ENCODE results near the gene POLK. TPM values are rescaled to one million over a fixed set of nuclear protein-coding genes. Genes with fewer than 3 reads are reported as not detected.

POLK gene
- total and polyA plus RNA-seq, 2 donors (not counting 3 experiments of a cell fraction or from before 2014, with no cell fraction given) = 5.1 to 27.3 TPM

DNA sequence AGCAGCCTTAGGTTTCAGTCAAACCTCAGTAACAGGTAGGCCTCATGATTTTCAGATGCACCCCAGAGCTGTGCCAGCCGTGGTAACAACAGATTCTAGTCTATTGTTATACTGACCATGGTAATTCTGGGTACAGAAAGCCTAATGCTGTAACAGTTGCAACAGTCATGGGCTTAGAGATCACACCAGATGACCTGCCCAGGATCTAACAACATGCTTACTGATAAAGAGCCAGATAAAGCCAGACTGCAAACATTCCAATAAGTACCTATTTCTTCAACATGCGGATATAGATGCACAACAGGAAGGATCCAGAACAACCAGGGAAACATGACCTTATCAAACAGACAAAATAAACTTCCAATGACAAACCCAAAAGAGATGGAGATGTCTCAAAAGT is 43.1 kb upstream of the POLK start:
- Histone ChIP-seq H3K9me3 (replicated peaks; ENCODE audit: control insufficient read depth, insufficient read depth, low read length) (no peaks in the 10 kb centered on the region), H3K36me3 (ENCODE audit: control insufficient read depth in 2 of 2, extremely low read depth in 1 of 2, insufficient read depth in 2 of 2, low read length in 2 of 2) (no peaks in the 10 kb centered on the region), H4K20me1 (replicated peaks; ENCODE audit: control insufficient read depth, extremely low read depth, insufficient read depth, low read length) (peaks cover 5% of the 10 kb centered on the region), H3K79me2 (ENCODE audit: control insufficient read depth, insufficient read depth, low read length) (peaks cover 35% of the 10 kb centered on the region), H3K4me2 (ENCODE audit: insufficient read depth, low read length) (no peak overlapping the region), H3K9ac (replicated peaks; ENCODE audit: extremely low read depth, insufficient read depth, low read length) (no peak overlapping the region), H3K4me3 (replicated peaks in 1 of 3; ENCODE audit: insufficient read depth in 1 of 3, low read depth in 1 of 3, low read length in 3 of 3) (no peak overlapping the region), H3K27me3 (ENCODE audit: control insufficient read depth in 2 of 2, insufficient read depth in 2 of 2, low read length in 2 of 2) (no peaks in the 10 kb centered on the region), H2AFZ (ENCODE audit: low read depth, low read length) (no peak overlapping the region), H3K27ac (ENCODE audit: insufficient read depth, low read depth, low read length) (no peak overlapping the region), H3K4me1 (ENCODE audit: control insufficient read depth, extremely low read depth, insufficient read depth, low read length) (peaks cover 8% of the 10 kb centered on the region), H3K9me1 (replicated peaks; ENCODE audit: control insufficient read depth, extremely low read depth, insufficient read depth, low read length) (no peaks in the 10 kb centered on the region)
- ChIA-PET POLR2A (no interaction called here), CTCF (interaction anchor here (1.6 to 1.7 kb wide), 2 partner anchors 14 to 41 kb away, joined by 3 to 4 read pairs; no protein-coding TSS in a partner anchor)
- FAIRE-seq (no peak), DNase-seq (ENCODE audit: low read depth, low spot score) (no peak)
- BruUV-seq (replicated peaks) = no TSS peak
- no peak for TF ChIP-seq JUN (IDR thresholded peaks at IDR 0.05; ENCODE audit: borderline replicate concordance, insufficient read depth, insufficient read length, low read depth)
- no peak for TF ChIP-seq POLR2AphosphoS5 (IDR thresholded peaks at IDR 0.05; ENCODE audit: insufficient read depth, low read depth, low read length)
- TF ChIP-seq, protein P1, sequence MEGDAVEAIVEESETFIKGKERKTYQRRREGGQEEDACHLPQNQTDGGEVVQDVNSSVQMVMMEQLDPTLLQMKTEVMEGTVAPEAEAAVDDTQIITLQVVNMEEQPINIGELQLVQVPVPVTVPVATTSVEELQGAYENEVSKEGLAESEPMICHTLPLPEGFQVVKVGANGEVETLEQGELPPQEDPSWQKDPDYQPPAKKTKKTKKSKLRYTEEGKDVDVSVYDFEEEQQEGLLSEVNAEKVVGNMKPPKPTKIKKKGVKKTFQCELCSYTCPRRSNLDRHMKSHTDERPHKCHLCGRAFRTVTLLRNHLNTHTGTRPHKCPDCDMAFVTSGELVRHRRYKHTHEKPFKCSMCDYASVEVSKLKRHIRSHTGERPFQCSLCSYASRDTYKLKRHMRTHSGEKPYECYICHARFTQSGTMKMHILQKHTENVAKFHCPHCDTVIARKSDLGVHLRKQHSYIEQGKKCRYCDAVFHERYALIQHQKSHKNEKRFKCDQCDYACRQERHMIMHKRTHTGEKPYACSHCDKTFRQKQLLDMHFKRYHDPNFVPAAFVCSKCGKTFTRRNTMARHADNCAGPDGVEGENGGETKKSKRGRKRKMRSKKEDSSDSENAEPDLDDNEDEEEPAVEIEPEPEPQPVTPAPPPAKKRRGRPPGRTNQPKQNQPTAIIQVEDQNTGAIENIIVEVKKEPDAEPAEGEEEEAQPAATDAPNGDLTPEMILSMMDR (IDR thresholded peaks at IDR 0.05; ENCODE audit: extremely low read depth in 1 of 2, insufficient read depth in 1 of 2, low read depth in 1 of 2, low read length in 2 of 2) = no peak
- TF ChIP-seq GATA2 (IDR thresholded peaks at IDR 0.05; ENCODE audit: insufficient read depth, insufficient read length, low read depth, low read length) = no peak
- no peak for TF ChIP-seq EZH2 (IDR thresholded peaks at IDR 0.05; ENCODE audit: borderline replicate concordance, low read depth, low read length, severe bottlenecking)
- no peak for TF ChIP-seq POLR2A (IDR thresholded peaks at IDR 0.05; ENCODE audit: low read depth, low read length)
- TF ChIP-seq, protein P2, sequence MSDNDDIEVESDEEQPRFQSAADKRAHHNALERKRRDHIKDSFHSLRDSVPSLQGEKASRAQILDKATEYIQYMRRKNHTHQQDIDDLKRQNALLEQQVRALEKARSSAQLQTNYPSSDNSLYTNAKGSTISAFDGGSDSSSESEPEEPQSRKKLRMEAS (IDR thresholded peaks at IDR 0.05; ENCODE audit: insufficient read depth, insufficient read length) = no peak
- TF ChIP-seq FOS (IDR thresholded peaks at IDR 0.05; ENCODE audit: borderline replicate concordance, insufficient read depth, low read length) = no peak
- no peak for TF ChIP-seq MYC (IDR thresholded peaks at IDR 0.05; ENCODE audit: low read depth, low read length)
- dilution Hi-C loops (cut with MboI; ENCODE audit: extremely low pct_ligation_motif_present, low sequenced_read_pairs) (no loop called here), intact Hi-C loops (cut with micrococcal nuclease) (no loop called here)

Measured in endothelial cell of umbilical vein (primary cell).